Kidney (tissue), 14 donors: ENCODE measurements around the gene CASP3. TPM values are rescaled to one million over a fixed set of nuclear protein-coding genes. Genes with fewer than 3 reads are reported as not detected.
A peak's percentile ranks its signal among the peaks of the same experiment; 100 is the strongest.
"Not testable (repeated sequence)": the region's sequence is repeated elsewhere in the genome, so short reads cannot be mapped to it uniquely, and the experiment has no call there.

Experiments
- DNase-seq, 5 donors: peaks; one replicate each; pipeline ENCODE4 v3.0.0-alpha.2; 2013 to 2020
- FAIRE-seq: peaks from 2 replicates; lab custom pipeline; 2012; peaks lifted over from hg19 to GRCh38; lab: Jason Lieb, UNC
- H3K27ac ChIP-seq, 2 donors: one replicate each; pipeline ENCODE4 v1.7.0; 2013; ENCODE audit warnings: low read depth in 2 of 2, low read length in 2 of 2, inconsistent platforms in 1 of 2
- H3K27me3 ChIP-seq: one replicate; pipeline ENCODE4 v1.7.1; 2013; ENCODE audit warnings: low read length, inconsistent platforms; ENCODE audit not compliant: control insufficient read depth, insufficient read depth
- H3K36me3 ChIP-seq, 3 donors: one replicate each; pipeline versions ENCODE4 v1.7.0 to v1.7.1; 2013; ENCODE audit warnings: low read length in 3 of 3, control low read depth in 1 of 3, inconsistent platforms in 1 of 3; ENCODE audit not compliant: insufficient read depth in 3 of 3, control insufficient read depth in 2 of 3
- H3K4me1 ChIP-seq, 3 donors: one replicate each; pipeline versions ENCODE4 v1.7.0 to v1.7.1; 2013; ENCODE audit warnings: low read length in 3 of 3, inconsistent platforms in 1 of 3, low read depth in 1 of 3; ENCODE audit not compliant: control insufficient read depth in 2 of 3, insufficient read depth in 2 of 3
- H3K4me3 ChIP-seq, 3 donors: one replicate each; pipeline versions ENCODE4 v1.7.0 to v1.8.1; 2013; ENCODE audit warnings: low read length in 3 of 3, control low read depth in 1 of 3, inconsistent platforms in 1 of 3
- H3K9ac ChIP-seq, 3 donors: one replicate each; pipeline versions ENCODE4 v1.7.0 to v1.7.1; 2013; ENCODE audit warnings: low read length in 3 of 3, control low read depth in 1 of 3, inconsistent platforms in 1 of 3
- H3K9me3 ChIP-seq, 3 donors: one replicate each; pipeline versions ENCODE4 v1.7.0 to v1.7.1; 2013; ENCODE audit warnings: low read length in 3 of 3, control low read depth in 1 of 3, inconsistent platforms in 1 of 3; ENCODE audit not compliant: control insufficient read depth in 2 of 3, insufficient read depth in 1 of 3
- CTCF ChIP-seq: IDR thresholded peaks from 3 replicates; pipeline ENCODE4 v1.5.1; 2012; ENCODE audit warnings: mild to moderate bottlenecking, moderate library complexity, borderline replicate concordance; ENCODE audit not compliant: insufficient read depth; ENCODE audit errors: extremely low read depth
- intact Hi-C: fragments of 100-400 bp; cut with DNase I; formaldehyde crosslinking; loops from one replicate; pipeline ENCODE4 v1.11.1; 2022
- polyA plus RNA-seq: library from polyadenylated mRNA; stranded (reverse); fragments of 350-450 nt; fragmentation: Illumina TruSeq; extraction: RNeasy Lipid Tissue Mini Kit (QIAGEN cat#74804); gene quantifications from one replicate; pipeline ENCODE4 v1.2.3, GENCODE V29; 2014; ENCODE audit warnings: low read depth, low replicate concordance; ENCODE audit not compliant: insufficient read depth
- total RNA-seq: library from RNA; stranded (reverse); fragmentation: NEBNext Ultra II Directional; extraction: Animal tissue kit (Norgen Biotek cat#: 25700); gene quantifications from one replicate; pipeline ENCODE4 v1.2.1, GENCODE V29; 2021
- donor health status: control.
- donor health status: control.
- donor health status: control.
- donor health status: control.
- donor health status: control.
- donor health status: DM: yes; HTN: yes; CAD: no.
- donor health status: Normal renal cell carcinoma (clear cell type).

Gene CASP3
- total and polyA plus RNA-seq, 2 donors from 2014 or later: 7.3 to 22.4 TPM

GRCh38 chr4:184662236-184662635 lies 13.0 kb upstream of the CASP3 start:
- intact Hi-C loops: no loop called here
- no peak for TF ChIP-seq CTCF
- Histone ChIP-seq H3K4me1 (no peaks in the 10 kb centered on the region), H3K27ac (no peak overlapping the region), H3K9ac (no peak overlapping the region), H3K36me3 (peaks cover 0 to 4% (median 2%) of the 10 kb centered on the region in 3 donors), H3K9me3 (no peaks in the 10 kb centered on the region), H3K4me3 (no peak overlapping the region), H3K27me3 (no peaks in the 10 kb centered on the region)
- peak; percentile 13 for FAIRE-seq
- DNase-seq: no peak

GRCh38 chr4:184660978-184661377 lies 11.7 kb upstream of the CASP3 start:
- Histone ChIP-seq H3K36me3 (peaks cover 0 to 4% (median 2%) of the 10 kb centered on the region in 3 donors), H3K4me1 (no peaks in the 10 kb centered on the region), H3K27me3 (no peaks in the 10 kb centered on the region), H3K4me3 (no peak overlapping the region), H3K27ac (no peak overlapping the region), H3K9ac (no peak overlapping the region), H3K9me3 (no peaks in the 10 kb centered on the region)
- DNase-seq (no peak), FAIRE-seq (peak; percentile 21)
- intact Hi-C loops: no loop called here
- TF ChIP-seq CTCF: no peak

GRCh38 chr4:184657820-184658219 lies 8.6 kb upstream of the CASP3 start:
- intact Hi-C loops, H3K4me1 ChIP-seq, H3K27ac ChIP-seq, H3K9ac ChIP-seq, FAIRE-seq, H3K27me3 ChIP-seq, H3K4me3 ChIP-seq, H3K9me3 ChIP-seq, H3K36me3 ChIP-seq, DNase-seq: not testable (repeated sequence)

GRCh38 chr4:184657144-184657543 lies 7.9 kb upstream of the CASP3 start:
- no peak overlapping the region for H3K9ac ChIP-seq
- FAIRE-seq (no peak), DNase-seq (no peak)
- TF ChIP-seq CTCF: no peak
- no peaks in the 10 kb centered on the region for H3K9me3 ChIP-seq
- no peak overlapping the region for H3K27ac ChIP-seq
- H3K27me3 ChIP-seq: no peaks in the 10 kb centered on the region
- H3K36me3 ChIP-seq: peaks cover 0 to 4% (median 2%) of the 10 kb centered on the region in 3 donors
- H3K4me3 ChIP-seq: no peak overlapping the region
- H3K4me1 ChIP-seq: no peaks in the 10 kb centered on the region
- intact Hi-C loops: no loop called here
